Mucosa of rectum (tissue), 2 donors: ENCODE data around the gene SLC25A23.

Experiments
- H3K27ac ChIP-seq, 2 donors: one replicate each; pipeline ENCODE4 v1.7.0; 2013; ENCODE audit warnings: inconsistent platforms in 2 of 2, low read depth in 2 of 2, low read length in 2 of 2
- H3K27me3 ChIP-seq, 2 donors: one replicate each; pipeline ENCODE4 v1.7.0; 2013; ENCODE audit warnings: low read length in 2 of 2; ENCODE audit not compliant: control insufficient read depth in 2 of 2, insufficient read depth in 2 of 2
- H3K36me3 ChIP-seq, 2 donors: one replicate each; pipeline ENCODE4 v1.7.0; 2013; ENCODE audit warnings: low read length in 2 of 2; ENCODE audit not compliant: control insufficient read depth in 2 of 2, insufficient read depth in 2 of 2
- H3K4me1 ChIP-seq, 2 donors: one replicate each; pipeline ENCODE4 v1.7.0; 2013; ENCODE audit warnings: low read length in 2 of 2, mild to moderate bottlenecking in 1 of 2; ENCODE audit not compliant: control insufficient read depth in 2 of 2, insufficient read depth in 2 of 2
- H3K4me3 ChIP-seq, 2 donors: one replicate each; pipeline ENCODE4 v1.7.0; 2013; ENCODE audit warnings: low read length in 2 of 2
- H3K9ac ChIP-seq, 2 donors: one replicate each; pipeline ENCODE4 v1.7.0; 2013; ENCODE audit warnings: low read length in 2 of 2, low read depth in 1 of 2, mild to moderate bottlenecking in 1 of 2
- H3K9me3 ChIP-seq, 2 donors: one replicate each; pipeline ENCODE4 v1.7.0; 2013; ENCODE audit warnings: low read length in 2 of 2; ENCODE audit not compliant: control insufficient read depth in 2 of 2
- donor health status: healthy.
- donor health status: Normal muscosa, but diverticular disease.

The SLC25A23 gene

GRCh38 chr19:6470173-6470572 is 10.6 kb upstream of the SLC25A23 start:
- peaks cover 0 to 5% of the 10 kb centered on the region in 2 donors for H3K4me1 ChIP-seq
- H3K9me3 ChIP-seq = no peaks in the 10 kb centered on the region
- no peak overlapping the region for H3K27ac ChIP-seq
- H3K36me3 ChIP-seq = peaks cover 9 to 20% of the 10 kb centered on the region in 2 donors
- H3K4me3 ChIP-seq = no peak overlapping the region
- no peaks in the 10 kb centered on the region for H3K27me3 ChIP-seq
- H3K9ac ChIP-seq = no peak overlapping the region

- Histone ChIP-seq H3K4me1 (peaks cover 2 to 11% of the 10 kb centered on the region in 2 donors), H3K9me3 (no peaks in the 10 kb centered on the region), H3K27ac (no peak overlapping the region), H3K36me3 (peaks cover 9 to 20% of the 10 kb centered on the region in 2 donors), H3K27me3 (no peaks in the 10 kb centered on the region), H3K9ac (no peak overlapping the region), H3K4me3 (no peak overlapping the region)
Observed at GRCh38 chr19:6467384-6467783, 7.8 kb upstream of the SLC25A23 start.

- Histone ChIP-seq H3K9ac (no peak overlapping the region), H3K36me3 (peaks cover 9 to 20% of the 10 kb centered on the region in 2 donors), H3K4me3 (no peak overlapping the region), H3K27me3 (no peaks in the 10 kb centered on the region), H3K27ac (no peak overlapping the region), H3K4me1 (peaks cover 6 to 17% of the 10 kb centered on the region in 2 donors), H3K9me3 (no peaks in the 10 kb centered on the region)
Observed at GRCh38 chr19:6466526-6467248, 7.1 kb upstream of the SLC25A23 start.

GRCh38 chr19:6465663-6466062 is 6.1 kb upstream of the SLC25A23 start:
- H3K27ac ChIP-seq = no peak overlapping the region
- no peaks in the 10 kb centered on the region for H3K27me3 ChIP-seq
- H3K9ac ChIP-seq = peak overlapping the region in 1 of 2 donors; percentile 95
- no peaks in the 10 kb centered on the region for H3K9me3 ChIP-seq
- peaks cover 9 to 20% of the 10 kb centered on the region in 2 donors for H3K36me3 ChIP-seq
- H3K4me3 ChIP-seq = peak overlapping the region; percentile 70 to 80
- peaks cover 9 to 19% of the 10 kb centered on the region in 2 donors for H3K4me1 ChIP-seq

GRCh38 chr19:6465006-6465405 is 5.4 kb upstream of the SLC25A23 start:
- peak overlapping the region; percentile 86 to 95 for H3K9ac ChIP-seq
- peak overlapping the region; percentile 70 to 80 for H3K4me3 ChIP-seq
- peaks cover 12 to 22% of the 10 kb centered on the region in 2 donors for H3K4me1 ChIP-seq
- peak overlapping the region; percentile 93 to 95 for H3K27ac ChIP-seq
- H3K9me3 ChIP-seq = no peaks in the 10 kb centered on the region
- H3K36me3 ChIP-seq = peaks cover 9 to 20% of the 10 kb centered on the region in 2 donors
- H3K27me3 ChIP-seq = no peaks in the 10 kb centered on the region

GRCh38 chr19:6464070-6464873 is 4.7 kb upstream of the SLC25A23 start, which contains the start of gene CRB3:
Gene CRB3 (plus strand): TSS chr19:6464271. CDS start chr19:6464702, 431 bp downstream.
- H3K27ac ChIP-seq = peak within 1 kb of the TSS; percentile 94 to 96

GRCh38 chr19:6460099-6460884 is 700 bp upstream of the SLC25A23 start:
- Histone ChIP-seq H3K9me3 (no peaks in the 10 kb centered on the region), H3K4me1 (peaks cover 18 to 31% of the 10 kb centered on the region in 2 donors), H3K4me3 (peak overlapping the region; percentile 75 to 94), H3K9ac (peak overlapping the region; percentile 75 to 81), H3K27ac (peak overlapping the region; percentile 92), H3K27me3 (no peaks in the 10 kb centered on the region), H3K36me3 (peaks cover 3 to 13% of the 10 kb centered on the region in 2 donors)

More at GRCh38 chr19:6464070-6464873, 4.7 kb upstream of the SLC25A23 start, which contains the start of gene CRB3:
- Histone ChIP-seq H3K36me3 (peaks cover 9 to 17% of the 10 kb centered on the region in 2 donors), H3K4me3 (peak within 1 kb of the TSS; percentile 70 to 80), H3K4me1 (peaks cover 12 to 26% of the 10 kb centered on the region in 2 donors), H3K27me3 (no peaks in the 10 kb centered on the region), H3K9ac (peak within 1 kb of the TSS; percentile 86 to 95), H3K9me3 (no peaks in the 10 kb centered on the region)

- peaks cover 13 to 21% of the 10 kb centered on the region in 2 donors for H3K36me3 ChIP-seq
- H3K4me1 ChIP-seq = peaks cover 18 to 29% of the 10 kb centered on the region in 2 donors
- no peaks in the 10 kb centered on the region for H3K27me3 ChIP-seq
- H3K9me3 ChIP-seq = peaks cover 0 to 3% of the 10 kb centered on the region in 2 donors
- peak overlapping the region; percentile 92 for H3K27ac ChIP-seq
- H3K4me3 ChIP-seq = peak overlapping the region; percentile 75 to 94
- peak overlapping the region; percentile 63 to 70 for H3K9ac ChIP-seq
Observed at GRCh38 chr19:6458695-6459261, 814 bp downstream of the SLC25A23 start.

GRCh38 chr19:6457958-6458694 is 1.5 kb downstream of the SLC25A23 start:
- H3K9me3 ChIP-seq = peaks cover 0 to 3% of the 10 kb centered on the region in 2 donors
- H3K4me1 ChIP-seq = peaks cover 18 to 27% of the 10 kb centered on the region in 2 donors
- H3K4me3 ChIP-seq = peak overlapping the region; percentile 75 to 94
- peaks cover 17 to 26% of the 10 kb centered on the region in 2 donors for H3K36me3 ChIP-seq
- H3K27me3 ChIP-seq = no peaks in the 10 kb centered on the region
- H3K9ac ChIP-seq = peak overlapping the region in 1 of 2 donors; percentile 63
- H3K27ac ChIP-seq = peak overlapping the region in 1 of 2 donors; percentile 92
